ENCODE data around the gene MUC4. TPM values are rescaled to one million over a fixed set of nuclear protein-coding genes. Genes with fewer than 3 reads are reported as not detected.

MUC4 gene, protein sequence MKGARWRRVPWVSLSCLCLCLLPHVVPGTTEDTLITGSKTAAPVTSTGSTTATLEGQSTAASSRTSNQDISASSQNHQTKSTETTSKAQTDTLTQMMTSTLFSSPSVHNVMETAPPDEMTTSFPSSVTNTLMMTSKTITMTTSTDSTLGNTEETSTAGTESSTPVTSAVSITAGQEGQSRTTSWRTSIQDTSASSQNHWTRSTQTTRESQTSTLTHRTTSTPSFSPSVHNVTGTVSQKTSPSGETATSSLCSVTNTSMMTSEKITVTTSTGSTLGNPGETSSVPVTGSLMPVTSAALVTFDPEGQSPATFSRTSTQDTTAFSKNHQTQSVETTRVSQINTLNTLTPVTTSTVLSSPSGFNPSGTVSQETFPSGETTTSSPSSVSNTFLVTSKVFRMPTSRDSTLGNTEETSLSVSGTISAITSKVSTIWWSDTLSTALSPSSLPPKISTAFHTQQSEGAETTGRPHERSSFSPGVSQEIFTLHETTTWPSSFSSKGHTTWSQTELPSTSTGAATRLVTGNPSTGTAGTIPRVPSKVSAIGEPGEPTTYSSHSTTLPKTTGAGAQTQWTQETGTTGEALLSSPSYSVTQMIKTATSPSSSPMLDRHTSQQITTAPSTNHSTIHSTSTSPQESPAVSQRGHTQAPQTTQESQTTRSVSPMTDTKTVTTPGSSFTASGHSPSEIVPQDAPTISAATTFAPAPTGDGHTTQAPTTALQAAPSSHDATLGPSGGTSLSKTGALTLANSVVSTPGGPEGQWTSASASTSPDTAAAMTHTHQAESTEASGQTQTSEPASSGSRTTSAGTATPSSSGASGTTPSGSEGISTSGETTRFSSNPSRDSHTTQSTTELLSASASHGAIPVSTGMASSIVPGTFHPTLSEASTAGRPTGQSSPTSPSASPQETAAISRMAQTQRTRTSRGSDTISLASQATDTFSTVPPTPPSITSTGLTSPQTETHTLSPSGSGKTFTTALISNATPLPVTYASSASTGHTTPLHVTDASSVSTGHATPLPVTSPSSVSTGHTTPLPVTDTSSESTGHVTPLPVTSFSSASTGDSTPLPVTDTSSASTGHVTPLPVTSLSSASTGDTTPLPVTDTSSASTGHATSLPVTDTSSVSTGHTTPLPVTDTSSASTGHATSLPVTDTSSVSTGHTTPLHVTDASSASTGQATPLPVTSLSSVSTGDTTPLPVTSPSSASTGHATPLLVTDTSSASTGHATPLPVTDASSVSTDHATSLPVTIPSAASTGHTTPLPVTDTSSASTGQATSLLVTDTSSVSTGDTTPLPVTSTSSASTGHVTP (N-terminal part only)
- not detected in 2 replicates for total RNA-seq

DNA sequence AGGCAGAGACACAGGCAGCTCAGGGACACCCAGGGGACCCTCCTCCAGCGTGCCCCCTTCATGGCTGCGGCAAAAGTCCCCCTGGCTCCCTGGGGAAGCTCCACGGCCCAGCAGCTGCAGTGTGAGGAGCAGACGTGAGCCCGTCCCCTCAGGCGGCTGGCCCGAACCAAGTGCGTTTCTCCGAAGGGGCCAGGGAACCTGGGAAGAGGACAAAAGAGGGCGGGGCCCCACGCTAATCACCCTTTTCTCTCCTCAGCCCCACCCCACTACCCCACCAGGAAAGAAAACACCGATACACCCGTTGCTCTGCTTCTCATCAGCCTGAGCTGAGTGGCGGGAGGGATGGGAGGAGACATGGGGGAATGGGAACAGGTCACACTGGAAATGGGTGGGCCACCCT, at the start of gene MUC4:
TSS of gene MUC4 (minus strand) at position 174 of the 400 bp plus-strand sequence. CDS start at position 62, 112 bp downstream.

DNA sequence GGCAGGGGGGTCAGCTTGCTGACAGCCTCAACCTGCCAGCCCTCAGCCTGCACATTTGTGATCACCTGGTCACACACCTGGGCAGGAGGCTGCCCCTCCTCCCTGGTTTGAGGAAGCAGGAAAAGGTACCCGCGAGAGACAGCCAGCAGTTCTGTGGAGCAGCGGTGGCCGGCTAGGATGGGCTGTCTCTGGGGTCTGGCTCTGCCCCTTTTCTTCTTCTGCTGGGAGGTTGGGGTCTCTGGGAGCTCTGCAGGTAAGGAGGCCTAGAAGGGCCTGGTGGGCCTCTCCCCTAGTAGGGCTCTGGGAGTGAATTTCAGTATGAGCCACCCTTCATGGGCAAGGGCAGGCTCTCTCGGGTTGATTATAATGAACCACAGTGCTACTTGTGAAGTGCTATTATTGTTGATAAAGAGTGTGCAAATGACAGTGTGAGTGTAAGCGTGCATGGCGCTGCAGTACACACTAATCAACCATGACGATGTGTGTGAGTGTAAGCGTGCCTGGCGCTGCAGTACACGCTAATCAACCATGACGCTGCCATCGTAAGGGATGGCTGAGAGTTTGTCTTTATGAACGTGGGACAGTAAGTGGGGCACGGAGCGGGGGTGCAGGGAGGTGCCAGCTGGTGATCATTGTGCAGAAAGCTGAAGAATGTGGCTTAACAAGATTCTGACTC, 90.8 kb downstream of the MUC4 start, which contains the start of gene MUC20:
TSS of gene MUC20 (plus strand) at position 148 of the 676 bp plus-strand sequence. CDS start at position 178, 30 bp downstream.

Other genes with a start within 250 kb of the MUC4 start
- gene APOD, start 228.0 kb downstream of the MUC4 start, total RNA-seq = 21.1 and 33.1 TPM in 2 replicates
- 0.26 TPM in 1 of 2 replicates, not detected in the other for gene MUC20, start 91.0 kb downstream of the MUC4 start, total RNA-seq
- 9.3 and 9.9 TPM in 2 replicates for gene TNK2, start 96.6 kb upstream of the MUC4 start, total RNA-seq